SJCRH30 (cell line): ENCODE results near the gene LYPD4. TPM values are rescaled to one million over a fixed set of nuclear protein-coding genes. Genes with fewer than 3 reads are reported as not detected.
"Not testable (repeated sequence)": the region's sequence is repeated elsewhere in the genome, so short reads cannot be mapped to it uniquely, and the experiment has no call there.

ENCODE experiments used
- DNase-seq, 2 experiments: peaks; one replicate each; pipeline ENCODE4 v3.0.0-alpha.2; 2015 to 2020
- H3K27ac ChIP-seq: fragments of 250-450 bp; sonication (Bioruptor Pico); 2 replicates; pipeline ENCODE4 v1.5.1; 2020; ENCODE audit warnings: mild to moderate bottlenecking, moderate library complexity
- H3K27me3 ChIP-seq: fragments of 250-450 bp; sonication (Bioruptor Pico); 2 replicates; pipeline ENCODE4 v1.5.1; 2020; ENCODE audit warnings: mild to moderate bottlenecking, moderate library complexity
- H3K36me3 ChIP-seq: fragments of 250-450 bp; sonication (Bioruptor Pico); 2 replicates; pipeline ENCODE4 v1.5.1; 2020; ENCODE audit warnings: mild to moderate bottlenecking, moderate library complexity
- H3K4me1 ChIP-seq: fragments of 250-450 bp; sonication (Bioruptor Pico); 2 replicates; pipeline ENCODE4 v1.5.1; 2020; ENCODE audit warnings: mild to moderate bottlenecking, moderate library complexity
- H3K4me3 ChIP-seq: fragments of 250-450 bp; sonication (Bioruptor Pico); 2 replicates; pipeline ENCODE4 v1.5.1; 2020; ENCODE audit warnings: mild to moderate bottlenecking, moderate library complexity
- H3K9me3 ChIP-seq: fragments of 250-450 bp; sonication (Bioruptor Pico); replicated peaks from 2 replicates; pipeline ENCODE4 v1.5.1; 2020; ENCODE audit warnings: mild to moderate bottlenecking, moderate library complexity
- total RNA-seq: library from RNA; depleted of rRNA; stranded (reverse); fragments of >200 nt; shearing (Covaris generic); gene quantifications from 2 replicates; pipeline ENCODE4 v1.2.3, GENCODE V29; 2014

Gene LYPD4
- total RNA-seq, 1 experiment from 2014 or later = not detected

GRCh38 chr19:41879670-41880328, 35.3 kb upstream of the LYPD4 start:
- H3K27me3 ChIP-seq = 0 out of 2 replicates have a peak, but pooled peaks cover 4% of the 10 kb centered on the region
- no peaks in the 10 kb centered on the region for H3K36me3 ChIP-seq
- no peak for DNase-seq
- no peak overlapping the region for H3K4me3 ChIP-seq
- H3K27ac ChIP-seq = no peak overlapping the region
- H3K4me1 ChIP-seq = no peaks in the 10 kb centered on the region; the same call in 1 of the 2 replicates
- H3K9me3 ChIP-seq = no peaks in the 10 kb centered on the region

- H3K4me1 ChIP-seq = no peaks in the 10 kb centered on the region; the same call in 1 of the 2 replicates
Observed at GRCh38 chr19:41879080-41879479, 34.6 kb upstream of the LYPD4 start.

GRCh38 chr19:41877916-41878905, 33.7 kb upstream of the LYPD4 start:
- H3K27ac ChIP-seq = no peak overlapping the region
- H3K9me3 ChIP-seq = no peaks in the 10 kb centered on the region
- H3K27me3 ChIP-seq = 0 out of 2 replicates have a peak, but pooled peaks cover 4% of the 10 kb centered on the region
- H3K36me3 ChIP-seq = no peaks in the 10 kb centered on the region
- no peaks in the 10 kb centered on the region; the same call in 1 of the 2 replicates for H3K4me1 ChIP-seq
- no peak for DNase-seq
- no peak overlapping the region for H3K4me3 ChIP-seq

More at GRCh38 chr19:41879080-41879479, 34.6 kb upstream of the LYPD4 start:
- Histone ChIP-seq H3K36me3 (no peaks in the 10 kb centered on the region), H3K27ac (no peak overlapping the region), H3K4me3 (no peak overlapping the region), H3K27me3 (0 out of 2 replicates have a peak, but pooled peaks cover 4% of the 10 kb centered on the region), H3K9me3 (no peaks in the 10 kb centered on the region)
- no peak for DNase-seq

GRCh38 chr19:41876847-41877832, 32.7 kb upstream of the LYPD4 start, which contains the start of gene CD79A:
TSS of gene CD79A (plus strand) at chr19:41877279. CDS start at chr19:41877305, 26 bp downstream.
- DNase-seq = peak; percentile 61 to 63
- Histone ChIP-seq H3K4me1 (no peaks in the 10 kb centered on the region; the same call in 1 of the 2 replicates), H3K27ac (no peak within 1 kb of the TSS)

GRCh38 chr19:41875973-41876372, 31.5 kb upstream of the LYPD4 start:
- H3K4me3 ChIP-seq, DNase-seq, H3K9me3 ChIP-seq, H3K4me1 ChIP-seq, H3K27me3 ChIP-seq, H3K36me3 ChIP-seq, H3K27ac ChIP-seq: not testable (repeated sequence)

More at GRCh38 chr19:41876847-41877832, 32.7 kb upstream of the LYPD4 start, which contains the start of gene CD79A:
- Histone ChIP-seq H3K4me3 (no peak within 1 kb of the TSS), H3K27me3 (0 out of 2 replicates have a peak, but pooled peaks cover 4% of the 10 kb centered on the region), H3K9me3 (no peaks in the 10 kb centered on the region), H3K36me3 (no peaks in the 10 kb centered on the region)

GRCh38 chr19:41872775-41873647, 28.5 kb upstream of the LYPD4 start:
- Histone ChIP-seq H3K27ac (no peak overlapping the region), H3K9me3 (no peaks in the 10 kb centered on the region), H3K4me3 (no peak overlapping the region), H3K36me3 (peaks cover 39% of the 10 kb centered on the region), H3K4me1 (no peaks in the 10 kb centered on the region; the same call in 1 of the 2 replicates), H3K27me3 (0 out of 2 replicates have a peak, but pooled peaks cover 4% of the 10 kb centered on the region)
- DNase-seq = peak; percentile 74 to 78

GRCh38 chr19:41872384-41872774, 27.9 kb upstream of the LYPD4 start:
- DNase-seq = no peak
- no peaks in the 10 kb centered on the region for H3K9me3 ChIP-seq
- H3K36me3 ChIP-seq = peaks cover 45% of the 10 kb centered on the region
- no peak overlapping the region for H3K4me3 ChIP-seq
- H3K4me1 ChIP-seq = no peaks in the 10 kb centered on the region; the same call in 1 of the 2 replicates
- H3K27ac ChIP-seq = no peak overlapping the region
- H3K27me3 ChIP-seq = no peaks in the 10 kb centered on the region

- Histone ChIP-seq H3K36me3 (peaks cover 51% of the 10 kb centered on the region), H3K27ac (no peak overlapping the region), H3K9me3 (no peaks in the 10 kb centered on the region), H3K4me3 (no peak overlapping the region), H3K27me3 (no peaks in the 10 kb centered on the region), H3K4me1 (no peaks in the 10 kb centered on the region; the same call in 1 of the 2 replicates)
- no peak for DNase-seq
Observed at GRCh38 chr19:41871573-41872383, 27.3 kb upstream of the LYPD4 start.

GRCh38 chr19:41870401-41870873, 26.0 kb upstream of the LYPD4 start:
- Histone ChIP-seq H3K36me3 (peaks cover 64% of the 10 kb centered on the region), H3K27me3 (no peaks in the 10 kb centered on the region), H3K4me3 (no peak overlapping the region), H3K9me3 (no peaks in the 10 kb centered on the region), H3K4me1 (peaks cover 4% of the 10 kb centered on the region), H3K27ac (no peak overlapping the region)
- DNase-seq = no peak

GRCh38 chr19:41869374-41869955, 25.0 kb upstream of the LYPD4 start:
- Histone ChIP-seq H3K27me3 (no peaks in the 10 kb centered on the region), H3K27ac (no peak overlapping the region), H3K36me3 (peaks cover 74% of the 10 kb centered on the region), H3K4me3 (no peak overlapping the region), H3K4me1 (peaks cover 5% of the 10 kb centered on the region), H3K9me3 (no peaks in the 10 kb centered on the region)
- DNase-seq = no peak

- H3K36me3 ChIP-seq = peaks cover 79% of the 10 kb centered on the region
- no peaks in the 10 kb centered on the region for H3K9me3 ChIP-seq
- no peak overlapping the region for H3K27ac ChIP-seq
- H3K4me3 ChIP-seq = no peak overlapping the region
- H3K27me3 ChIP-seq = no peaks in the 10 kb centered on the region
- H3K4me1 ChIP-seq = peaks cover 5% of the 10 kb centered on the region
- DNase-seq = no peak
Observed at GRCh38 chr19:41868989-41869300, 24.5 kb upstream of the LYPD4 start.
